Measurements from ENCODE around the gene GATAD2A.
"Not testable (repeated sequence)": the region's sequence is repeated elsewhere in the genome, so short reads cannot be mapped to it uniquely, and the experiment has no call there.

GATAD2A gene

GRCh38 chr19:19455166-19455919 is 49.9 kb downstream of the GATAD2A start:
- not testable (repeated sequence) for H3K27ac Mint-ChIP-seq; H3K9me3 Mint-ChIP-seq; H3K27me3 Mint-ChIP-seq; DNase-seq; H3K4me3 Mint-ChIP-seq; ATAC-seq (replicated peaks)
- Mint-ChIP-seq H3K36me3 (peaks cover 2 to 15% of the 10 kb centered on the region in 2 donors), H3K4me1 (peaks cover 48 to 58% of the 10 kb centered on the region in 2 donors)

GRCh38 chr19:19457671-19458070 is 52.2 kb downstream of the GATAD2A start:
- DNase-seq, result no peak
- Mint-ChIP-seq H3K27me3 (no peaks in the 10 kb centered on the region), H3K36me3 (peaks cover 2 to 18% of the 10 kb centered on the region in 2 donors), H3K27ac (peak overlapping the region; percentile 93), H3K9me3 (no peaks in the 10 kb centered on the region), H3K4me1 (peaks cover 56 to 65% of the 10 kb centered on the region in 2 donors), H3K4me3 (no peak overlapping the region)
- no peak for ATAC-seq (replicated peaks)

GRCh38 chr19:19458110-19458816 is 52.8 kb downstream of the GATAD2A start:
- Mint-ChIP-seq H3K4me1 (peaks cover 59 to 65% of the 10 kb centered on the region in 2 donors), H3K36me3 (peaks cover 2 to 23% of the 10 kb centered on the region in 2 donors), H3K27ac (peak overlapping the region; percentile 93), H3K9me3 (no peaks in the 10 kb centered on the region), H3K4me3 (peak overlapping the region in 1 of 2 donors; percentile 37), H3K27me3 (no peaks in the 10 kb centered on the region)
- DNase-seq (no peak), ATAC-seq (replicated peaks) (no peak)

- Mint-ChIP-seq H3K4me3 (peak overlapping the region; percentile 73 to 86), H3K9me3 (no peaks in the 10 kb centered on the region), H3K4me1 (peaks cover 63 to 72% of the 10 kb centered on the region in 2 donors), H3K36me3 (peaks cover 2 to 23% of the 10 kb centered on the region in 2 donors), H3K27me3 (no peaks in the 10 kb centered on the region), H3K27ac (peak overlapping the region; percentile 96)
- ATAC-seq (replicated peaks), result no peak
- DNase-seq, result no peak
Measured at GRCh38 chr19:19459073-19459472, 53.6 kb downstream of the GATAD2A start.

GRCh38 chr19:19459707-19460251 is 54.3 kb downstream of the GATAD2A start:
- peaks cover 65 to 79% of the 10 kb centered on the region in 2 donors for H3K4me1 Mint-ChIP-seq
- peak overlapping the region; percentile 96 for H3K27ac Mint-ChIP-seq
- H3K9me3 Mint-ChIP-seq, result no peaks in the 10 kb centered on the region
- peak; percentile 77 to 80 for ATAC-seq (replicated peaks)
- peak; percentile 37 for DNase-seq
- H3K27me3 Mint-ChIP-seq, result no peaks in the 10 kb centered on the region
- H3K4me3 Mint-ChIP-seq, result peak overlapping the region; percentile 73 to 86
- peaks cover 8 to 30% of the 10 kb centered on the region in 2 donors for H3K36me3 Mint-ChIP-seq

DNA sequence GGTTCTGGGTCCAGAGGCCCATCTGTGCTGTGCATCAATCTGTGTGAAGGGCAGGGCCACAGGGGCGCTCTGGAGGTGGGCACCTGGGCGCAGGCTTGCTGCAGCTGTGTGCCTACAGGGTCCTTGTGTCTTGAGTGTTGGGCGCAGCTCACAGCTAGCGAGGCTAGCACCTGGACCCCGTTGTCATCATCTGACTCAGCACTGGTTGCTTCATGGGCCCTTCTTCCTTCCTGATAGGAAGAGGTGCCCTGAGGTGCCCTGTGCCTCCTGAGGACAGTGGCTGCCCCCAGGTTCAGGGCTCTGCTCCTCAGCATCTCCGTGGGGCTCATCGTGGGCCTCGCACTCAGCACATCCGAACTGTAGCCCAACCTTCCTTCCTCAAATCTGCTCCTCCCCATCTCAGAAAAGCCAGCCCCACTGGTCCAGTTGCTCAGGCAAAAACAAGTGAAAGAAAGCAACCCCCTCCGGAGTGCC is 54.8 kb downstream of the GATAD2A start:
- ATAC-seq (replicated peaks) (peak; percentile 40 to 45), DNase-seq (no peak)
- H3K27ac Mint-ChIP-seq, result peak overlapping the region; percentile 96
- peaks cover 13 to 35% of the 10 kb centered on the region in 2 donors for H3K36me3 Mint-ChIP-seq
- no peaks in the 10 kb centered on the region for H3K9me3 Mint-ChIP-seq
- H3K4me1 Mint-ChIP-seq, result peaks cover 65 to 82% of the 10 kb centered on the region in 2 donors
- H3K4me3 Mint-ChIP-seq, result peak overlapping the region; percentile 75 to 86
- no peaks in the 10 kb centered on the region for H3K27me3 Mint-ChIP-seq

GRCh38 chr19:19460761-19461265 is 55.3 kb downstream of the GATAD2A start:
- Mint-ChIP-seq H3K4me1 (peaks cover 65 to 82% of the 10 kb centered on the region in 2 donors), H3K27me3 (no peaks in the 10 kb centered on the region), H3K36me3 (peaks cover 18 to 40% of the 10 kb centered on the region in 2 donors), H3K4me3 (peak overlapping the region; percentile 75 to 86), H3K27ac (peak overlapping the region; percentile 96), H3K9me3 (no peaks in the 10 kb centered on the region)
- ATAC-seq (replicated peaks), result peak; percentile 72 to 76
- DNase-seq, result no peak

- ATAC-seq (replicated peaks) (no peak), DNase-seq (no peak)
- peak overlapping the region; percentile 96 for H3K27ac Mint-ChIP-seq
- peaks cover 0 to 4% of the 10 kb centered on the region in 2 donors for H3K9me3 Mint-ChIP-seq
- peak overlapping the region; percentile 75 to 86 for H3K4me3 Mint-ChIP-seq
- no peaks in the 10 kb centered on the region for H3K27me3 Mint-ChIP-seq
- peaks cover 65 to 82% of the 10 kb centered on the region in 2 donors for H3K4me1 Mint-ChIP-seq
- H3K36me3 Mint-ChIP-seq, result peaks cover 23 to 45% of the 10 kb centered on the region in 2 donors
Measured at GRCh38 chr19:19461306-19461670, 55.8 kb downstream of the GATAD2A start.

DNA sequence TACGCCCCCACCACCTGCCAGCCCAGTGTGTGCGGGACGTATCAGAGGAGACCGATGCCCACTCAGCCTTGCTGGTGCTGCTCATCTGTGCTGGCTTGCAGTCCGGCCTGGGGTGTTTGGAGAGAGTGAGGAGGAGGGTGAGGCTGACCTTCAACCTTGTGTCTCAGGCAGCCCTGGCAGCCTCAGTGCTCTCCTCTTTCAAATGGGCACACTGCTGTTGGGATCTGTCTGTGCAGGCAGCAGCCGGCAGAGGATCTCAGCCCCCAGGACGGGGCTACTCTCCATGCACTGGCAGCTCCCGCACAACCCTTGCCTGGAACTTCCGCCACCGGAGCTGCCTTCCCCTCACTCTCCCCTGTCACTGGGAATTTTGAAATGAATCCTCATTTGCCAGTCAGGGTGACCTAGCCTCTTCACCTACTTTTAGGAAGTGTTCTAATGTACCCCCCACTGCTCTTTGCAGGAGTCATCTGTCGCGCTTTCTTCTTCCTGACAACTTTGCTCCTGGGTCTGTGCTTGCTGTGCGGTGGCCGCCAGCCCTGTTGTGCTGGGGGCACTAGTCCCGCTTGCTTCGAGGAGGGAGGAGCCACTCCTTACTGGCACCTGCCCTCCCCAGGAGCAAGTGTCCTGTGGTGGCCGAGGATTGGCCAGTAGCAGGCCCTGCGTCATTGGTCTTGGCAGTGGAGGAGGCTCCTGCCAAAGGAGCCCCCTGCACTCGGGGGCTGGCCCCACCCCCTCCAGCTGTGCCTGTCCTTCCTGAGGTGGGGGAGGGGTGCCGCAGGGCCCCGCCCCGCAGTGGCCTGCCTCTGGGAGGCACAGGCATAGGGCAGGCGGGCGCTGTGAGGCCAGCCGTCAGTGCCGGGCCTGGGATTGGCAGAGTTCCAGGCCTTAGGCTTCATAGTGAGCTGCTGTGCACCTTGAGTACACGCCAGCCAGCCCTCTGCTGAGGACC is 56.5 kb downstream of the GATAD2A start:
- Mint-ChIP-seq H3K9me3 (peaks cover 0 to 6% of the 10 kb centered on the region in 2 donors), H3K27ac (peak overlapping the region; percentile 96), H3K36me3 (peaks cover 30 to 51% of the 10 kb centered on the region in 2 donors), H3K4me1 (peaks cover 61 to 81% of the 10 kb centered on the region in 2 donors), H3K27me3 (no peaks in the 10 kb centered on the region), H3K4me3 (peak overlapping the region; percentile 20 to 86)
- DNase-seq, result no peak
- ATAC-seq (replicated peaks), result no peak

GRCh38 chr19:19463348-19464117 is 58.1 kb downstream of the GATAD2A start:
- no peak overlapping the region for H3K4me3 Mint-ChIP-seq
- H3K36me3 Mint-ChIP-seq, result peaks cover 44 to 62% of the 10 kb centered on the region in 2 donors
- H3K27me3 Mint-ChIP-seq, result no peaks in the 10 kb centered on the region
- DNase-seq (no peak), ATAC-seq (replicated peaks) (no peak)
- peaks cover 54 to 65% of the 10 kb centered on the region in 2 donors for H3K4me1 Mint-ChIP-seq
- peaks cover 5 to 13% of the 10 kb centered on the region in 2 donors for H3K9me3 Mint-ChIP-seq
- H3K27ac Mint-ChIP-seq, result peak overlapping the region; percentile 56

GRCh38 chr19:19464339-19465098 is 59.0 kb downstream of the GATAD2A start:
- H3K4me1 Mint-ChIP-seq, result peaks cover 45 to 55% of the 10 kb centered on the region in 2 donors
- H3K4me3 Mint-ChIP-seq, result no peak overlapping the region

DNA sequence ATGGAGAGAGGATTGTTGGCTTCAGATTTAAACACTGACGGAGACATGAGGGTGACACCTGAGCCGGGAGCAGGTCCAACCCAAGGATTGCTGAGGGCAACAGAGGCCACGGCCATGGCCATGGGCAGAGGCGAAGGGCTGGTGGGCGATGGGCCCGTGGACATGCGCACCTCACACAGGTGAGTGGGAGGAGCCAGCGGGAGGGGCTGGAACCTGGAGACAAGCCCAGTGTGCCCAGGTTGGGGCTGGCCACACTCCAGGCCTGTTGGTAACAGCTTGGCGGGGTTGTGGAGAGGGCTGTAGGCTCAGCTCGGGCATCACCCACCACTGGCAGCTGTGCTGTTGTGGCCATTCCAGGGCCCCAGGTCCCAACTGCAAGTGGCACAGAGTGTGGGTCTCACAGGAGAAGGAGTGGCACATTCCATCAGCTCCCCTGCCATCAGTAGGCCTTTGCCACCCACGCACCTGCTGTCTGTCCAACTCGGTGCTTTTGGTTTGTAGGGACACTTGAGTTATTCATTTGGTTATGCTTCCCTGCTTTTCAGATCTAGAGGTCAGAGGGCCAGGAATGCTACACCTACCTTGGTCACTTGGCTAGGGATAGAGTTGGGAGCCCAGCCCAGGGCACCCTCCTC is 60.1 kb downstream of the GATAD2A start:
- DNase-seq (no peak), ATAC-seq (replicated peaks) (no peak)
- H3K36me3 Mint-ChIP-seq, result peaks cover 46 to 70% of the 10 kb centered on the region in 2 donors
- peaks cover 7 to 15% of the 10 kb centered on the region in 2 donors for H3K9me3 Mint-ChIP-seq
- no peak overlapping the region for H3K4me3 Mint-ChIP-seq
- H3K27ac Mint-ChIP-seq, result peak overlapping the region; percentile 6
- H3K4me1 Mint-ChIP-seq, result peaks cover 40 to 51% of the 10 kb centered on the region in 2 donors
- no peaks in the 10 kb centered on the region for H3K27me3 Mint-ChIP-seq

More at GRCh38 chr19:19464339-19465098, 59.0 kb downstream of the GATAD2A start:
- Mint-ChIP-seq H3K27ac (peak overlapping the region; percentile 82), H3K27me3 (no peaks in the 10 kb centered on the region), H3K9me3 (peaks cover 7 to 15% of the 10 kb centered on the region in 2 donors), H3K36me3 (peaks cover 46 to 69% of the 10 kb centered on the region in 2 donors)
- ATAC-seq (replicated peaks) (no peak), DNase-seq (no peak)

Measured in stimulated activated naive B cell treated with anti-CD40 and anti-IgM and Interleukin-4, amounts not matched to agents 10 μg/mL and 1 μg/mL and 100 μg/mL, for 72 hours (primary cell).